ENCODE measurements around the gene GPRIN3.

GPRIN3 gene

GRCh38 chr4:89248879-89249281 lies 58.7 kb downstream of the GPRIN3 start:
- no peak for TF ChIP-seq TEAD4 (IDR thresholded peaks at IDR 0.05)
- peak; percentile 62 for TF ChIP-seq NFIC (IDR thresholded peaks at IDR 0.05)

DNA sequence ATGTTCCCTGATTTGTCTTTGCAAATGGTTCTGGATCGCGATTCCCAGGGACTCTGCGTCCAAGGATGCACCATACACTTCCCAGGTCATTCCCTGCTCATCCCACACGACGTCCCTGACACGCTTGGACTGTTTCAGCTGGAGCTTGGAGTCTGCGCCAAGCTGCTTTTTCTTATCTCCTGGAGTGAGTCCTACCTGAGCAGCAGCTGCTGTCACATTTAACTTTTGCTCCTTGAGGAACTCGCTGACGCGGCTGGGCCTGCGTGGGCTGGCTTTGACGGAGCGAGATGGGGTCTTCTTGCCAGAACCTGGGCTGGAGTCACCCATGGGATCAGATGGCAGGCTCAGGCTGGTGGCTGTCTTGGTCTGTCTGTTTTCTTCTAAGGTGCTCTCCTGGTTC lies 59.6 kb downstream of the GPRIN3 start:
- TF ChIP-seq TEAD4 (IDR thresholded peaks at IDR 0.05) (no peak), YY1 (IDR thresholded peaks at IDR 0.05; ENCODE audit: low read depth) (no peak), FOXM1 (IDR thresholded peaks at IDR 0.05; ENCODE audit: borderline replicate concordance, low read depth) (no peak), NFIC (IDR thresholded peaks at IDR 0.05) (no peak), USF1 (IDR thresholded peaks at IDR 0.05) (no peak), CEBPB (IDR thresholded peaks at IDR 0.05) (no peak), CREB1 (IDR thresholded peaks at IDR 0.05; ENCODE audit: low read depth) (no peak), TAF1 (IDR thresholded peaks at IDR 0.05; ENCODE audit: low read depth) (no peak), EGR1 (IDR thresholded peaks at IDR 0.05) (no peak), RAD21 (IDR thresholded peaks at IDR 0.05; ENCODE audit: low read depth) (no peak), MAX (IDR thresholded peaks at IDR 0.05) (no peak), TCF12 (IDR thresholded peaks at IDR 0.05; ENCODE audit: low read depth) (no peak), ZBTB7A (IDR thresholded peaks at IDR 0.05; ENCODE audit: low read depth) (no peak), EP300 (IDR thresholded peaks at IDR 0.05; ENCODE audit: borderline replicate concordance) (no peak), REST (IDR thresholded peaks at IDR 0.05; ENCODE audit: low read depth) (no peak)

DNA sequence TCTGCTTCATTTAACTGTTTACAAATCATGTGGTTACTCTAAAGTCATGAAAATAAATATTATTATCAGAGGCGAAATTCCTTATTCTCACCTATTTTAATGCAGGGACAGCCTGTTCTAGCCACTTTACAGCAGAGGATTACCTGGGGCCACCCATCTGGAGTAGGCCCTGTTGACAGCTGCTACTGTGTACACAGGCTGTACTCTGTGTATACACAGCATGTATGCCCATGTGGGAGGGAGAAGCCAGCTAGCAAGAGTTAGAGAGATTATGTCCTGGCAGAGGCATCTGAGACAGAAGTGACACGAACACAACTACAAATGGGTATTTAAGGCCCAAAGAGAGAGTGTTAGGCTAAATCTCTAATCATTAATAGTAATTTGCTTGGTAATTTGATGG lies 62.1 kb downstream of the GPRIN3 start:
- TF ChIP-seq RAD21 (IDR thresholded peaks at IDR 0.05; ENCODE audit: low read depth), result no peak
- TF ChIP-seq TEAD4 (IDR thresholded peaks at IDR 0.05), result no peak
- no peak for TF ChIP-seq YY1 (IDR thresholded peaks at IDR 0.05; ENCODE audit: low read depth)
- no peak for TF ChIP-seq EGR1 (IDR thresholded peaks at IDR 0.05)
- no peak for TF ChIP-seq TAF1 (IDR thresholded peaks at IDR 0.05; ENCODE audit: low read depth)
- no peak for TF ChIP-seq FOXM1 (IDR thresholded peaks at IDR 0.05; ENCODE audit: borderline replicate concordance, low read depth)
- TF ChIP-seq REST (IDR thresholded peaks at IDR 0.05; ENCODE audit: low read depth), result no peak
- TF ChIP-seq CEBPB (IDR thresholded peaks at IDR 0.05), result no peak
- TF ChIP-seq EP300 (IDR thresholded peaks at IDR 0.05; ENCODE audit: borderline replicate concordance), result no peak
- TF ChIP-seq ZBTB7A (IDR thresholded peaks at IDR 0.05; ENCODE audit: low read depth), result no peak
- no peak for TF ChIP-seq TCF12 (IDR thresholded peaks at IDR 0.05; ENCODE audit: low read depth)
- no peak for TF ChIP-seq CREB1 (IDR thresholded peaks at IDR 0.05; ENCODE audit: low read depth)
- TF ChIP-seq MAX (IDR thresholded peaks at IDR 0.05), result no peak
- no peak for TF ChIP-seq USF1 (IDR thresholded peaks at IDR 0.05)
- TF ChIP-seq NFIC (IDR thresholded peaks at IDR 0.05), result no peak

GRCh38 chr4:89243733-89244252 lies 63.8 kb downstream of the GPRIN3 start:
- TF ChIP-seq RAD21 (IDR thresholded peaks at IDR 0.05; ENCODE audit: low read depth), result no peak
- no peak for TF ChIP-seq ZBTB7A (IDR thresholded peaks at IDR 0.05; ENCODE audit: low read depth)
- TF ChIP-seq TAF1 (IDR thresholded peaks at IDR 0.05; ENCODE audit: low read depth), result no peak
- TF ChIP-seq USF1 (IDR thresholded peaks at IDR 0.05), result no peak
- no peak for TF ChIP-seq TCF12 (IDR thresholded peaks at IDR 0.05; ENCODE audit: low read depth)
- no peak for TF ChIP-seq CREB1 (IDR thresholded peaks at IDR 0.05; ENCODE audit: low read depth)
- no peak for TF ChIP-seq CEBPB (IDR thresholded peaks at IDR 0.05)
- no peak for TF ChIP-seq YY1 (IDR thresholded peaks at IDR 0.05; ENCODE audit: low read depth)
- no peak for TF ChIP-seq EGR1 (IDR thresholded peaks at IDR 0.05)
- TF ChIP-seq FOXM1 (IDR thresholded peaks at IDR 0.05; ENCODE audit: borderline replicate concordance, low read depth), result no peak
- TF ChIP-seq NFIC (IDR thresholded peaks at IDR 0.05), result no peak
- no peak for TF ChIP-seq EP300 (IDR thresholded peaks at IDR 0.05; ENCODE audit: borderline replicate concordance)

GRCh38 chr4:89242864-89243732 lies 64.5 kb downstream of the GPRIN3 start:
- TF ChIP-seq TAF1 (IDR thresholded peaks at IDR 0.05; ENCODE audit: low read depth) (no peak), YY1 (IDR thresholded peaks at IDR 0.05; ENCODE audit: low read depth) (no peak)

Data from Ishikawa (cell line).